Endodermal cell (in vitro differentiated cells): Measurements from ENCODE around the gene HOXB5. TPM values are rescaled to one million over a fixed set of nuclear protein-coding genes. Genes with fewer than 3 reads are reported as not detected.

Source experiments
- DNase-seq: peaks from one replicate; pipeline ENCODE4 v3.0.0-alpha.2; 2017
- H3K27ac ChIP-seq: 2 replicates; pipeline ENCODE4 v1.5.1; 2013; ENCODE audit warnings: mild to moderate bottlenecking, low read depth, low read length, moderate library complexity
- H3K27me3 ChIP-seq: 2 replicates; pipeline ENCODE4 v1.6.1; 2013; ENCODE audit warnings: mild to moderate bottlenecking, low read length, moderate library complexity; ENCODE audit not compliant: insufficient read depth, control insufficient read depth, poor library complexity, severe bottlenecking
- H3K36me3 ChIP-seq: 2 replicates; pipeline ENCODE4 v1.7.0; 2013; ENCODE audit warnings: mild to moderate bottlenecking, low read length, moderate library complexity; ENCODE audit not compliant: control insufficient read depth, insufficient read depth
- H3K4me1 ChIP-seq: one replicate; pipeline ENCODE4 v1.7.0; 2013; ENCODE audit warnings: low read length; ENCODE audit not compliant: control insufficient read depth, insufficient read depth
- H3K4me3 ChIP-seq: 2 replicates; pipeline ENCODE4 v1.5.1; 2013; ENCODE audit warnings: mild to moderate bottlenecking, low read length, moderate library complexity
- H3K9ac ChIP-seq: 2 replicates; pipeline ENCODE4 v1.6.1; 2013; ENCODE audit warnings: mild to moderate bottlenecking, low read length, moderate library complexity; ENCODE audit not compliant: poor library complexity, severe bottlenecking; ENCODE audit errors: extremely low read depth
- H3K9me3 ChIP-seq: 2 replicates; pipeline ENCODE4 v1.6.1; 2013; ENCODE audit warnings: mild to moderate bottlenecking, low read length, moderate library complexity; ENCODE audit not compliant: control insufficient read depth
- H3K27ac Mint-ChIP-seq: 2 replicates; pipeline ENCODE4 v1.8.0; 2020; ENCODE audit warnings: mixed read lengths
- H3K27me3 Mint-ChIP-seq: 2 replicates; pipeline ENCODE4 v1.8.0; 2021; ENCODE audit warnings: mild to moderate bottlenecking, mixed read lengths; ENCODE audit not compliant: insufficient read depth
- H3K36me3 Mint-ChIP-seq: 2 replicates; pipeline ENCODE4 v1.8.0; 2020; ENCODE audit warnings: low read depth, mixed read lengths
- H3K4me1 Mint-ChIP-seq: 2 replicates; pipeline ENCODE4 v1.8.0; 2020; ENCODE audit warnings: mixed read lengths
- H3K4me3 Mint-ChIP-seq: 2 replicates; pipeline ENCODE4 v1.8.0; 2020; ENCODE audit warnings: mild to moderate bottlenecking, moderate library complexity, mixed read lengths
- H3K9me3 Mint-ChIP-seq: 2 replicates; pipeline ENCODE4 v1.8.0; 2020; ENCODE audit warnings: mild to moderate bottlenecking, mixed read lengths
- WGBS, 2 experiments: methylation state at CpG; one replicate each; pipeline versions ENCODE4 v1.1.5 to v1.1.7; 2013; ENCODE audit warnings: missing lambda C conversion rate in 2 of 2, mixed read lengths in 1 of 2; ENCODE audit not compliant: insufficient coverage in 1 of 2, insufficient read length in 1 of 2; 5-methylcytosine and 5-hydroxymethylcytosine counted together
- total RNA-seq, 2 donors: library from RNA; stranded (reverse); fragmentation: NEBNext Ultra II Directional in 1 of 2; extraction: Animal tissue kit (Norgen Biotek cat#: 25700) in 1 of 2; gene quantifications; 2 replicates in 1 of 2; 3 replicates in 1 of 2; pipeline ENCODE4 v1.2.1, GENCODE V29; 2021
- TF ChIP-seq, protein P1 (sequence below): fragments of 200-600 bp; sonication (generic); conservative IDR thresholded peaks from 2 replicates; pipeline ENCODE4 v1.5.0; 2021; ENCODE audit warnings: antibody characterized with exemption, mild to moderate bottlenecking

The HOXB5 gene
- total RNA-seq, 2 donors from 2014 or later: not detected

DNA sequence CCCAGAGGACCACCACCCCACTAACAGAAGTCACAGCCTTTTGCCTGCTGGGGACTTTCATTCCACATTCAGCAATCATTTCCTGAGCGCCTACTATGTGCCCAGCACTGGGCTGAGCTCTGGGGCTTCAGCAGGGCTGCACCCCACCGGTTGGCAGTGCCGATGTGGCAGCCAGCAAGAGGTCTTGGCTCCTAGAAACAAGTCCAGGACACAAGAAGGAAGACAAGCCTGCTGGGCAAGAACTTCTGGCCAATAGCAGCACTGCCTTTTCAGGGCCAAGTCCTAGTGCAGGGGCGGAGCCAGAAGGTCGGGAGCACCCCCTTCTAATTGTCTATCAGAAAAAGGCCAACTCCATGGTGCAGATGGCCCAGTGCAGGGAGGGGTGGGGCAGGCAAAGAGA is 45.6 kb upstream of the HOXB5 start:
- 39 to 47% methylated on average over 4 to 5 of the region's 5 CpGs for WGBS, 2 experiments
- H3K9ac ChIP-seq: no peak overlapping the region
- H3K36me3 ChIP-seq: no peaks in the 10 kb centered on the region
- DNase-seq: peak; percentile 65
- Mint-ChIP-seq H3K4me3 (no peak overlapping the region), H3K9me3 (peaks cover 2% of the 10 kb centered on the region), H3K4me1 (peaks cover 4% of the 10 kb centered on the region), H3K36me3 (no peaks in the 10 kb centered on the region), H3K27ac (no peak overlapping the region), H3K27me3 (peaks cover 100% of the 10 kb centered on the region)
- H3K9me3 ChIP-seq: peaks cover 7% of the 10 kb centered on the region
- TF ChIP-seq, protein P1, sequence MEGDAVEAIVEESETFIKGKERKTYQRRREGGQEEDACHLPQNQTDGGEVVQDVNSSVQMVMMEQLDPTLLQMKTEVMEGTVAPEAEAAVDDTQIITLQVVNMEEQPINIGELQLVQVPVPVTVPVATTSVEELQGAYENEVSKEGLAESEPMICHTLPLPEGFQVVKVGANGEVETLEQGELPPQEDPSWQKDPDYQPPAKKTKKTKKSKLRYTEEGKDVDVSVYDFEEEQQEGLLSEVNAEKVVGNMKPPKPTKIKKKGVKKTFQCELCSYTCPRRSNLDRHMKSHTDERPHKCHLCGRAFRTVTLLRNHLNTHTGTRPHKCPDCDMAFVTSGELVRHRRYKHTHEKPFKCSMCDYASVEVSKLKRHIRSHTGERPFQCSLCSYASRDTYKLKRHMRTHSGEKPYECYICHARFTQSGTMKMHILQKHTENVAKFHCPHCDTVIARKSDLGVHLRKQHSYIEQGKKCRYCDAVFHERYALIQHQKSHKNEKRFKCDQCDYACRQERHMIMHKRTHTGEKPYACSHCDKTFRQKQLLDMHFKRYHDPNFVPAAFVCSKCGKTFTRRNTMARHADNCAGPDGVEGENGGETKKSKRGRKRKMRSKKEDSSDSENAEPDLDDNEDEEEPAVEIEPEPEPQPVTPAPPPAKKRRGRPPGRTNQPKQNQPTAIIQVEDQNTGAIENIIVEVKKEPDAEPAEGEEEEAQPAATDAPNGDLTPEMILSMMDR: no peak
- peaks cover 100% of the 10 kb centered on the region for H3K27me3 ChIP-seq
- H3K27ac ChIP-seq: no peak overlapping the region
- no peaks in the 10 kb centered on the region for H3K4me1 ChIP-seq
- H3K4me3 ChIP-seq: no peak overlapping the region

- peaks cover 100% of the 10 kb centered on the region for H3K27me3 ChIP-seq
- H3K27ac ChIP-seq: no peak overlapping the region
- peak; percentile 47 for DNase-seq
- Mint-ChIP-seq H3K4me1 (peaks cover 4% of the 10 kb centered on the region), H3K36me3 (no peaks in the 10 kb centered on the region), H3K27me3 (peaks cover 100% of the 10 kb centered on the region), H3K4me3 (no peak overlapping the region), H3K27ac (no peak overlapping the region), H3K9me3 (peaks cover 2% of the 10 kb centered on the region)
- H3K4me3 ChIP-seq: no peak overlapping the region
- no peaks in the 10 kb centered on the region for H3K4me1 ChIP-seq
- no peaks in the 10 kb centered on the region for H3K36me3 ChIP-seq
- no peak overlapping the region for H3K9ac ChIP-seq
- TF ChIP-seq, protein P1: no peak
- H3K9me3 ChIP-seq: peaks cover 7% of the 10 kb centered on the region
- WGBS, 2 experiments: 28 to 38% methylated on average over 13 to 18 of the region's 18 CpGs
These were observed 44.0 kb upstream of the HOXB5 start for GRCh38 chr17:48637323-48638260.

DNA sequence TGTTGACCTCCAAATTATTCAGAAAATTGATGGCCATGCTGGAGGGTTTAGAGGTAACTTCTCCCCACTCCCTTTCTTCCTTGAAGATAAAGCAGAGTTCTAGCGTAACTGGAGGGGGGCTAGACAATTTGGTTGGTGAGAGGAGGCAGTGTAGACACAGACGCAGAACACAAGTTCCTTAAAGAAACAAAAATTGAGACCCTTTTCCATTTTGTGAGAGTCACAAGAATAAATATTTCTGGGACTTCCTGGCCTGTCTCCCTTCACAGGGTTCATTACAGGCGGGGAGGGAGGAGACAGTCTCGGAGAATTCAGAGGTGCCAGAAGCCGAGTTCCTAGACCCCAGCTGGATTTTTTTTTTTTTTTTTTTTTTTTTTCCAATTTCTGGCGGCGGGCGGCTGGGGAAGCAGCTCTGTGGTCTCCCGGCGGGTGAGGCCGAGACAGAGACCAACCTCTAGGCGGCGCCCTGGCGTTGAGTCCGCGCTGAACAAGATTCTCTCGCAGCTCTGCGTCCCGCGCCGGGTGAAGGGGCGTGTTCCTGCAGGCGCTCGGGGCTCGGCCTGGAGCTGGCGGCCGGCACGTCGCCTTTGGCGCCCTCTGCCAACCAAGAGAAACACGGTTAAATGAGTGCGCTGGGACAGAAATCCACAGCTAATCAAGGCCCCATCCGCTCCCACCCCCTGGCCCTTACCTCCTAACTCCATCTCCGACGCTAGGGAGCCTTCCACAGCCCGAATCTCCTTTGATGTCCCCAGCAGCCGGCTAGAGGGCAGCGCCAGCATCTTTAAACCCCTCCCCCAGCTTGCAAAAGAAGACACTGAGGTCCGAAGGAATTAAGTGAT is 42.8 kb upstream of the HOXB5 start:
- H3K4me1 Mint-ChIP-seq: peaks cover 1% of the 10 kb centered on the region
- DNase-seq: peak; percentile 100
- no peaks in the 10 kb centered on the region for H3K4me1 ChIP-seq
- H3K36me3 Mint-ChIP-seq: no peaks in the 10 kb centered on the region
- no peak overlapping the region for H3K27ac Mint-ChIP-seq
- H3K27me3 ChIP-seq: peaks cover 100% of the 10 kb centered on the region
- no peak overlapping the region for H3K4me3 Mint-ChIP-seq
- no peak overlapping the region for H3K4me3 ChIP-seq
- peaks cover 7% of the 10 kb centered on the region for H3K9me3 ChIP-seq
- peaks cover 100% of the 10 kb centered on the region for H3K27me3 Mint-ChIP-seq
- no peak overlapping the region for H3K9ac ChIP-seq
- no peak overlapping the region for H3K27ac ChIP-seq
- H3K36me3 ChIP-seq: no peaks in the 10 kb centered on the region
- TF ChIP-seq, protein P1: peak; percentile 90
- peaks cover 2% of the 10 kb centered on the region for H3K9me3 Mint-ChIP-seq
- whole genome bisulfite sequencing, 2 experiments: 1 to 3% methylated on average over 16 to 39 of the region's 39 CpGs
